Stimulated activated CD4-positive, alpha-beta T cell treated with anti-CD3 and anti-CD28 coated beads, Interleukin-4, amount 100 ng/mL, for 1 hour (primary cell): Measurements from ENCODE around the gene DUOX1.

Source experiments
- DNase-seq: peaks from one replicate; pipeline ENCODE4 v3.0.0-alpha.2; 2020

Gene DUOX1

DNA sequence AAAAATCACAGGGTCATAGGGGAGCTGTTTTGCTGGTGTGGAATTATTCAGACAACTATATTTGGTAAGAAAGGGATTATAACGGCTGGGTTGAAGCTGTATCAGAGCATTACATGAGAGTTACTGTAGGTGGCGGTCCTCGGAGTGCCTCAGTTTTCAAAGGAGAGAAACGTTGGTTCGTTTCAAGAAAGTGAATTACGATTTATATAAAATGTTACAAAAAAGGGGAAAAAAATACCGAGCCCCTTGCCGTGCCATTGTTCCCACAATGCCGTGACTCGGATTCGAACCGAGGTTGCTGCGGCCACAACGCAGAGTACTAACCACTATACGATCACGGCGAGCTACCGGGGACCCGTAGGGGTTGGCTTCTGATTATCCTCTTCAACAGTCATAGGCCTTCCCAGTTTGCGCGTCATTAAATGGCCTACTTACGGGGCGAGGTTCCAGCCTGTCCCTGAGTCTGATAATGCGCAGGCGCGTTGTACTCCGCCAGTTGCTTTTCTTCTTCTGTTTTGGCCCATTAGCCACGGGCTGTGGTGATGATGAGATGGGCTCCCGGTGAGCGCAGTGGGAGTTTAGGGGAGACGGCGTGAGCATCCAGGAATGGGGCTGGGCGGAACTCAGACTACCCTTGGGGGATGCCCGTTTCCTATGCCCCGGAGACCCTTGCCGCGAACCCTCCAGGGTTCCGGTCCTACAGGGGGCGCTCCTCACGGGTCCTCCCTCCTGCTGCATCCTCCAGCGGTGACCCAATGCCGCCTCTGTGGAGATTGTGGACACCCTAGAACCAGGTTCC lies 68.7 kb downstream of the DUOX1 start:
- DNase-seq, result peak; percentile 85

DNA sequence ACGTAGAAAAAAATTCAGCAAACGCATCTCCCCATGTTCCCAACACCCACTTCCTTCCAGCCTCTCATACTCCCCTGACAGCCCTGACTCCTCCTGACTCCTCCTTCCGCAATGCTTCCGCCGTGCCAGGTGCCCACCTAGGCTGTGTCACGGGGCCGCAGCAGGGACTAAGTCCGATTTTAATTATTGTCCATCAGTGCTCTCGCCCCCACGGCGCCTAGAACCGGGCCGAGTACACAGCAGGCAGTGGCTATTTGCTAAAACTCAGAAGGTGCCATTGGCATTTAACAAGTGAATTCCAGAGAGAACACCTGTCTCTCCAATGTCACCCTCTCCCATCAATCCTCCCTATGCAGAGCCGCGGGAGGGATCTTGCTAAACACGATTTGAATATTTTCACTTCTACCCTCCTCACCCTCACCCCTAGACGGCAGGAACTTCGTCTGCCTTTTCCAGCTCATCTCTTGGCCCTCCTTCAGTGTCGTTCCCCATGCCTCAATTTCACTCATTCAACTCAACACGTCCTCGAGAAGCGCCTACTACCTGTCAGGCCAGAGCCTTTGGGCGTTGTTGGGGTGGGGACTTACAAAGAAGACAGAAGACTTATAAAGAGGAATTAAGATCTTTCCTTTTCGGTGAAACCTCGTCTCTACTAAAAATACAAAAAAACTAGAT lies 69.5 kb downstream of the DUOX1 start:
- peak; percentile 27 for DNase-seq

DNA sequence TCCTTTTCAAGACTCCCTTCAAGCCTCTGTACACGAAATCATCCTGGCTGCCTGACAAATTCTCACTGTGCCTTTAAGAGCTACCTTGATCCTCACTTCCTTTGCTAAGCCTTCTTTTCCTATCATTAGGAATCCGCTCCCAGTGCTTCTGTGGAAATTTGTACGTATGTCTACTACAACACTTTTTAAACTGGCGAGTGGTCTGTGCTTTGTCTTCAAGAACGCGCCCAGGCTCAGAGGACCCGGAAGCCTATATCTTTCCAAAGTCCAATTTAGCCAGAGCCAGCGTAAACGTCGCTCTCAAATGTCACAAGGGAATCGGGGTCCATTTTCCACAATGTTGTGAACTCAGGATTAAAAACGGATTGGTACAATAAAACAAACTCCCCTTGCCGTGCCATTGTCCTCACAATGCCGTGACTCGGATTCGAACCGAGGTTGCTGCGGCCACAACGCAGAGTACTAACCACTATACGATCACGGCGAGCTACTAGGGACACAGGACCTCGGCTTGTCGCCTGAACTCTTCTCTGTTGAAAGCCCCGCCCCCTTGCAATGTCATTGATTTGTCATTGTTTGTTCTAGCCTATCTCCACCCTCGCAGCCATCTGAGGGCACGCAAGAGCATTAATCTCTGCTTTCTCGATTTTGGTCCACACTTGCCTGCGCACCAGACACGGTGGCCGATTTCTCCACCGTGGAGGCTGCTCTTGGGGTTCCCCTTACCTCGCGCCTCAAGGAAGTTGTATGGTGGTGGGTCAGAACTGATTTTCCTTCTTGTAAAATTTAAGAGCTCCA lies 70.4 kb downstream of the DUOX1 start:
- DNase-seq, result peak; percentile 96

DNA sequence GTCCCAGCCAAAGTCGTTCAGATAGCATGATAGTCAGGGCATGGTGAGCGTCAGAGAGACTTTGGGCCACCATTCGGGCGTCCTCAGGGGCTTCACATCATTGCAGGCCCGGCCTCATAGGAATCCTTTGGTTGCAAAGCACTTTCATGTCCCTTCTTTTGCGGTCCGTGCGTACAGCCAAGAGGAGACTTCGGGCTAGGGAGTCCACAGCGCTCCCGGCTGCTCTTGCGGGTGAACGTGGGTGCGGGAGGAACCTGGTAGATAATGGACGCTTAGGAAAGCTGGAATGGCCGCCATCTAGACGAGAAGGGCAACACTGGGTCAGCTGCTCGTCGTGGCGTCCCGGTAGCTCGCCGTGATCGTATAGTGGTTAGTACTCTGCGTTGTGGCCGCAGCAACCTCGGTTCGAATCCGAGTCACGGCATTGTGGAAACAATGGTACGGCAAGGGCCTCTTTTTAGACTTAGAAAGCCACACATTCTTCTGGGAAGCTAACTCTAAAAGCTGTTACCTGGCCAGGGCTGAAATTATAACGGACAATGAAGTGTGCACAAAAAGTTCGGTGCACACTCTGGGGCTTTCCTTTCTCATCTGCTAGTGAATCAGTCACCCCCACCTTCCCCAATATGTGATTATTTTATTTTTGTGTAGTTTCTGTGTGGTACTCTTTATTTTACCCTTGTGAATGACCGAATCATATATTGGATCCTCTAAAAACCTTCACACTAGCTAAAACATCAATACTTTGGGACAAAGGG lies 71.2 kb downstream of the DUOX1 start:
- DNase-seq, result peak; percentile 80

DNA sequence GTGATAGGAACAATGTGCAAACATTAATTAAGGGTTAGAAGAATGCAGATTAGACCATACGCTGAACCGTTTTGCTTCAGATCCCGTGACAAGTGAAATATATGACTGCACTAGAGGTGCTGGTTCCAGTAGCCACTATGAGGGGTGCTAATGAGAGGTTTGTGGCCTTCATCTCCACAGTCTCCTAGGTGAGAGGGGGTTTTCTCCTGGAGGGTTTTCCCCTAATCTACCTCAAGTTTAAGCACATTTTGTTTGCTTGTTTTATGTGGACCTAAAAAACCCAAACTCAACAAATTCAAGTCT lies 71.7 kb downstream of the DUOX1 start:
- DNase-seq, result no peak

DNA sequence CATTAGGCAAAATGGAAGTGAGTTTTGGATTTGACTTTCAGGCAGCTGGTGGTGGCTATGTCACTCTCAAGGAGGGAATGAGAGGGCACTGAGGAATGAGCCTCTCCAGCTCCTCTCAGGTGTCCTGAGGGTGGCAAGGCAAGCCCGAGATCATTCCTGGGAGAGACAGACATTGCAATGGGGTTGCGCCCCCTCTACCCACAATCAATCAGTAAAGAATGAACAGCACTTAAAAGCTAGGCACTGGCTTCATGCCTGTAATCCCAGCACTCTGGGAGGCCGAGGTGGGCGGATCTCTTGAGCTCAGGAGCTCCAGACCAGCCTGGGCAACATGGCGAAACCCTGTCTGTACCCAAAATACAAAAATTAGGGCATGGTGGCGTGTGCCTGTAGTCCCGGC lies 72.1 kb downstream of the DUOX1 start:
- no peak for DNase-seq

DNA sequence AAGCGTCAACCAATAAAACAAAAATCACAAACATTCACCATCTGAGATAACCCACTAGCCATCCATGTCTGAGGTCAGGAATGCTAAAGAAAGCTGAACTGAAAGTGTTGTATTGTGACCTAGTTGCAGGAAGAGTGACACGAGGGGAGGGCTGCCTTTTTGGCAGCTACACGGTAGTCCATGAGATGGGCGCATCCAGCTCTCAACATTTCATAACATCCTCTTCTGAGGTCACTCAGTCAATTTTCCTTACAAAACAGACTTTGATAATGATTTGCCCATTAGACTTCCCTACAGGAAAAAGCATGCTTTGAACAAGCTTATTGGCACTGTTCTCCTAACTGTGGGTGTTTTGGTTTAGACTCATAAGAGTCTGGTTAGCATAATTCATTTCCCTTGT lies 73.4 kb downstream of the DUOX1 start:
- no peak for DNase-seq

DNA sequence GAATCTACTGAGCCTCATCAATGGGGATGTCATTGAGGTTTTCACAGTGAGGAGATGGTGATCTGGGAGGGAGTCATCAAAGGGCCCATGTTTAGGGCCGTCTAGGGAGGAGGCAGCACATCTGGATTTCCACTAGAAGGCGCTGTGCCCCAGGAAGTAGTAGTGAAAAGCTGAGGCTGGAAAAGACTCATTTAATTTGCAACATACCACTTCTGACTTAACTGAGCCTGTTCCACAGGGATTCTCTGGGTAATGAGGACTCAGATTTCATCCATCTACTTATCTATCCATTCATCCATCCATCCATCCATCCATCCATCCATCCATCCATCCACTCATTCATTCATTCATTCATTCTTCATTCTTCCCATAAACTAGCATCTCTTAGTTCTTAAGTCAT lies 75.4 kb downstream of the DUOX1 start:
- DNase-seq, result peak; percentile 51

DNA sequence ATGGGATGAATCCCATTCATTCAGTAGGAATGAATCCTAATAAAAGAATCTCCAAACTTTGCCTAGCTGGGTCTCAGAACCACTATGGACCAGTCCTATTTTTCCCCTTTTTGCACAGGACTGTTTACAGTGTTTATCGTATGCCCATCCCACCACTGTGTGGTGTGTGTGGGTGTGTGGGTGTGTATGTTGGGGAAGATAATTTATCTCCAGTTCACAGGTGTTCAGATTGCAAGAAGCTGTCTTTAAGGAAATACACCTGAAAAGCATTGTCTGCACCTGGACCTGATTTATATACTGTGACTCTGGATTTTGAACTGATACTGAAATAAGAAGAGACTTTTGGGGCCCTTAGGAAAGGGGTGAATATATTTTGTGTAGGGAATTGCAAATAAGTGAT lies 82.7 kb downstream of the DUOX1 start:
- DNase-seq, result no peak
